HG02763 (cell line): Measurements from ENCODE around the gene CCDC120.
A peak's percentile ranks its signal among the peaks of the same experiment; 100 is the strongest.

Experiments
- ATAC-seq: cut with Tn5 transposase; IDR thresholded peaks from one replicate; pipeline ENCODE4 v1.9.1; 2021; ENCODE audit warnings: mild to moderate bottlenecking, moderate library complexity; ENCODE audit not compliant: unreplicated experiment

The CCDC120 gene

GRCh38 chrX:49100704-49101628, 42.2 kb downstream of the CCDC120 start:
- ATAC-seq = peak; percentile 95

- no peak for ATAC-seq
These were observed 42.8 kb downstream of the CCDC120 start for GRCh38 chrX:49101629-49101984.

GRCh38 chrX:49102190-49102589, 43.4 kb downstream of the CCDC120 start:
- ATAC-seq = no peak

- ATAC-seq = no peak
These were observed 44.8 kb downstream of the CCDC120 start for GRCh38 chrX:49103637-49104036.

DNA sequence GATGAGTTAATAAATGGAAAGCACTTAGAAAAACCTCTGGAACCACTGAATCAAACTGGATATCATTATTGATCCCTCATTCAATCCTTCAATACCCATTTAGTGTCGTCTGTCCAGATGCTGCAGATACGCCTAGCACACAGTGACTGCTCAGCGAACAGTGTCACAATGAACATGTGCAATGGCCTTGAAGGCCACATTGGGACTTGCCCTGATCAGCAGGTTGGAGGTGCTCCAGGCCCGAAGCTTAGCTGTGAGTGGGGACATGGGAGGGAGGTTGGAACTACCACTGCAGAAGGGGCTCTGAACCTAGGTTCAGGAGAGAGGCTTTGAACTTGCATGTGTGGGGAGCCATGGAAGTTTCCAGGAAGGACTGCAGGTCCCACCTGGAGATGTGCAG, 47.5 kb downstream of the CCDC120 start:
- ATAC-seq = no peak

DNA sequence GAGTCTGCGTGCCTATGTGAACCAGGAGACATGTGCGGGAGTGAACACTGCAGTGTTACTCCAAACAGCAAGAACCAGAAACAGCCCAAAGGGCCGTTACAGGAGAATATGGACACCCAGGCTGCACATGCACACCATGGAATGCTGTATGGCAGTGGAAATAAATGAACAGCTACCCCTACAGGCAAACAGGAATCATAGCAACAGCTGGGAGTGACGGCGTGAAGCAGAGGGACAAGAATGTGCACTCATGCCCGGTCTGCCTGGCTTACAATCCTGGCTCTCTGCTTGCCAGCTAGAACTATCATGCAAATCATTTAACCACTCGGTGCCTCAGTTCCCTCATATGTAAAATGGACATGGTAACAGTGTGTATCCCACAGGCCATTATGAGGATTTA, 48.1 kb downstream of the CCDC120 start:
- no peak for ATAC-seq

DNA sequence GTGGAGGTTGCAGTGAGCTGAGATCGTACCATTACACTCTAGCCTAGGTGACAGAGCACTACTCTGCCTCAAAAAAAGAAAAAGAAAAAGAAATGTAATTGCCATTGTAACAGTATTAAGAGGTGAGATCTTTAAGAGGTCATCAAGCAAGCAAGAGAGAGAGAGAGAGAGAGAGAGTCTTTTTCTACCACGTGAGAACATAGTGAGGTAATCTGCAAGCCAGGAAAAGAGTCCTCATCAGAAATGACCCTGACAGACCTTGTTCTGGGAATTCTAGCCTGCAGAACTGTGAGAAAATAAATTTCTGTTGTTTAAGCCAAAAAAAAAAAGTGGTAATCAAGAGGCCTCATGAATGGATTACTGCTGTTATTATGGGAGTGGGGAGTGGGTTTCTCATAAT, 49.8 kb downstream of the CCDC120 start:
- ATAC-seq = no peak

DNA sequence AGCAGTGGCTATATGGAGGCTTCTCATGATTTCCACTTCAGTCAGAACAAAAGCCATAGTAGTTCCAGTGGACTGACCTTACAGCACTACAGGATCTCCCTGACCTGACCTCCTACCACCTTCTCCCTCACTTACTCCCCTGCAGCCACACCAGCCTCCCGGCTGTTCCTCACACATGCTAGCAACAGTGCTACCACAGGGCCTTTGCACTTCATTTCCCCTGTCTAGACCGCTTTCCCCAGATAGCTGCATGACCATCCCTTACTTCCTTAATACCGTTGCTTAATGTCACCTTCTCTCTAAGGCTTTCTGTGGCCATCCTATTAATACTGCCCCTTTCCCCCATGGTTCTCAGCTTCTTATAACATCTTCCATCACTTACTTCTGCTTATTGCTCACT, 51.6 kb downstream of the CCDC120 start:
- no peak for ATAC-seq

- ATAC-seq = no peak
These were observed 53.0 kb downstream of the CCDC120 start for GRCh38 chrX:49111791-49112190.

DNA sequence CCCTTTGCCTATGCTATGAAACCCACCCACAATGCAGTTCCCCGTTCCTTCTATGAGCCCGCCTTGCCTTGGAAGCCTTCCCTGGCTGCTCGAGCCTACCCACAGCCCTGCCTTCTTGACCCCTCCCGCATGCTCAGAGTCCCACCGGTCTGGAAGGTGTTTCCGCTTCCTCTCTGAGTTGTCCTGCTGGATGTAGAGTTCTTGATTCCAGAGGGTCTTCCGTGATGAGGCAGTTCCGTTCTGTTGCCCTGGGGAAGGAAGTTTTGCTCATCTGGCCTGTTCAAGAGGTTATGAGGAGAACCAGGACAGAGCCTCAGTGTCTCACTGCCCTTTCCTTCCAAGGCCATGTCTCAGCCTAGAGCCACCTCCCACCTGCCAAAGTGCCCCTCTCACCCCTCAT, 57.3 kb downstream of the CCDC120 start:
- no peak for ATAC-seq

- no peak for ATAC-seq
These were observed 57.9 kb downstream of the CCDC120 start for GRCh38 chrX:49116716-49117115.

GRCh38 chrX:49117581-49117980, 58.8 kb downstream of the CCDC120 start:
- no peak for ATAC-seq
